Cortex of kidney (tissue), 1 donor: ENCODE results near the gene CSH1.
"Not testable (repeated sequence)": the region's sequence is repeated elsewhere in the genome, so short reads cannot be mapped to it uniquely, and the experiment has no call there.

Experiments used
- DNase-seq: peaks from one replicate; lab custom pipeline; 2025; lab: John Stamatoyannopoulos, UW

Gene CSH1

GRCh38 chr17:63903787-63904201 is 7.4 kb upstream of the CSH1 start:
- not testable (repeated sequence) for DNase-seq

- not testable (repeated sequence) for DNase-seq
These were observed 5.6 kb upstream of the CSH1 start for GRCh38 chr17:63901971-63902370.

GRCh38 chr17:63898899-63899798 is 2.8 kb upstream of the CSH1 start:
- not testable (repeated sequence) for DNase-seq

- DNase-seq: not testable (repeated sequence)
These were observed 1.6 kb downstream of the CSH1 start for GRCh38 chr17:63894821-63895220.

GRCh38 chr17:63894021-63894420 is 2.4 kb downstream of the CSH1 start:
- DNase-seq: not testable (repeated sequence)

- not testable (repeated sequence) for DNase-seq
These were observed 3.9 kb downstream of the CSH1 start for GRCh38 chr17:63892316-63893037.

- DNase-seq: not testable (repeated sequence)
These were observed 7.1 kb downstream of the CSH1 start for GRCh38 chr17:63889026-63889848.

GRCh38 chr17:63885119-63885518 is 11.3 kb downstream of the CSH1 start:
- DNase-seq: not testable (repeated sequence)

- DNase-seq: not testable (repeated sequence)
These were observed 13.7 kb downstream of the CSH1 start for GRCh38 chr17:63882626-63883126.

GRCh38 chr17:63881935-63882601 is 14.3 kb downstream of the CSH1 start, which contains the start of gene GH2:
GH2 (minus strand) TSS chr17:63881944; CDS start chr17:63881801, 143 bp downstream.
- no peak for DNase-seq

GRCh38 chr17:63881337-63881736 is 15.0 kb downstream of the CSH1 start:
- not testable (repeated sequence) for DNase-seq

- DNase-seq: no peak
These were observed 15.7 kb downstream of the CSH1 start for GRCh38 chr17:63880706-63881105.

- not testable (repeated sequence) for DNase-seq
These were observed 18.0 kb downstream of the CSH1 start for GRCh38 chr17:63878413-63878812.

GRCh38 chr17:63874693-63875092 is 21.7 kb downstream of the CSH1 start:
- not testable (repeated sequence) for DNase-seq

GRCh38 chr17:63874061-63874626 is 22.2 kb downstream of the CSH1 start:
- not testable (repeated sequence) for DNase-seq

- not testable (repeated sequence) for DNase-seq
These were observed 22.8 kb downstream of the CSH1 start, which contains the start of gene CSH2 for GRCh38 chr17:63873577-63873976. CSH2 (minus strand) TSS chr17:63873677; CDS start chr17:63873614, 63 bp downstream.

GRCh38 chr17:63871646-63872365 is 24.6 kb downstream of the CSH1 start:
- DNase-seq: not testable (repeated sequence)

- DNase-seq: not testable (repeated sequence)
These were observed 26.1 kb downstream of the CSH1 start for GRCh38 chr17:63870292-63870665.

GRCh38 chr17:63869491-63870291 is 26.7 kb downstream of the CSH1 start:
- not testable (repeated sequence) for DNase-seq
